ENCODE data around the gene PLA2G4E.
A peak's percentile ranks its signal among the peaks of the same experiment; 100 is the strongest.

PLA2G4E gene

GRCh38 chr15:41967506-41968206 lies 53.2 kb downstream of the PLA2G4E start:
- in situ Hi-C loops (cut with MboI; ENCODE audit: low sequenced_read_pairs, unreplicated experiment) = no loop called here
- DNase-seq (ENCODE audit: low spot score) = peak; percentile 65
- no peak for TF ChIP-seq CTCF (IDR thresholded peaks at IDR 0.05; ENCODE audit: borderline replicate concordance, control extremely low read depth, extremely low read depth, insufficient read depth, missing control alignments)

- no peak for DNase-seq (ENCODE audit: low spot score)
- no peak for TF ChIP-seq CTCF (IDR thresholded peaks at IDR 0.05; ENCODE audit: borderline replicate concordance, control extremely low read depth, extremely low read depth, insufficient read depth, missing control alignments)
- in situ Hi-C loops (cut with MboI; ENCODE audit: low sequenced_read_pairs, unreplicated experiment) = no loop called here
Observed at GRCh38 chr15:41966920-41967465, 53.8 kb downstream of the PLA2G4E start.

- in situ Hi-C loops (cut with MboI; ENCODE audit: low sequenced_read_pairs, unreplicated experiment) = no loop called here
- DNase-seq (ENCODE audit: low spot score) = no peak
- no peak for TF ChIP-seq CTCF (IDR thresholded peaks at IDR 0.05; ENCODE audit: borderline replicate concordance, control extremely low read depth, extremely low read depth, insufficient read depth, missing control alignments)
Observed at GRCh38 chr15:41966414-41966812, 54.4 kb downstream of the PLA2G4E start.

GRCh38 chr15:41965441-41966413 lies 55.1 kb downstream of the PLA2G4E start:
- TF ChIP-seq CTCF (IDR thresholded peaks at IDR 0.05; ENCODE audit: borderline replicate concordance, control extremely low read depth, extremely low read depth, insufficient read depth, missing control alignments) = no peak
- no peak for DNase-seq (ENCODE audit: low spot score)
- in situ Hi-C loops (cut with MboI; ENCODE audit: low sequenced_read_pairs, unreplicated experiment) = no loop called here

GRCh38 chr15:41961595-41962202 lies 59.1 kb downstream of the PLA2G4E start:
- in situ Hi-C loops (cut with MboI; ENCODE audit: low sequenced_read_pairs, unreplicated experiment) = no loop called here
- TF ChIP-seq CTCF (IDR thresholded peaks at IDR 0.05; ENCODE audit: borderline replicate concordance, control extremely low read depth, extremely low read depth, insufficient read depth, missing control alignments) = no peak
- DNase-seq (ENCODE audit: low spot score) = no peak

- DNase-seq (ENCODE audit: low spot score) = no peak
- in situ Hi-C loops (cut with MboI; ENCODE audit: low sequenced_read_pairs, unreplicated experiment) = no loop called here
- TF ChIP-seq CTCF (IDR thresholded peaks at IDR 0.05; ENCODE audit: borderline replicate concordance, control extremely low read depth, extremely low read depth, insufficient read depth, missing control alignments) = no peak
Observed at GRCh38 chr15:41961001-41961518, 59.8 kb downstream of the PLA2G4E start.

All from GM13976 (cell line).